Pulmonary artery endothelial cell (primary cell): ENCODE measurements around the gene DUSP14. TPM values are rescaled to one million over a fixed set of nuclear protein-coding genes. Genes with fewer than 3 reads are reported as not detected.

Source experiments
- DNase-seq: peaks from one replicate; pipeline ENCODE4 v3.0.0-alpha.2; 2011; ENCODE audit warnings: low read depth, low spot score
- total RNA-seq: library from RNA; depleted of rRNA; stranded (reverse); fragments of >200 nt; gene quantifications from 2 replicates; pipeline ENCODE4 v1.2.3, GENCODE V29; 2014

DUSP14 gene
- total RNA-seq, 1 donor from 2014 or later, result 33.2 TPM

DNA sequence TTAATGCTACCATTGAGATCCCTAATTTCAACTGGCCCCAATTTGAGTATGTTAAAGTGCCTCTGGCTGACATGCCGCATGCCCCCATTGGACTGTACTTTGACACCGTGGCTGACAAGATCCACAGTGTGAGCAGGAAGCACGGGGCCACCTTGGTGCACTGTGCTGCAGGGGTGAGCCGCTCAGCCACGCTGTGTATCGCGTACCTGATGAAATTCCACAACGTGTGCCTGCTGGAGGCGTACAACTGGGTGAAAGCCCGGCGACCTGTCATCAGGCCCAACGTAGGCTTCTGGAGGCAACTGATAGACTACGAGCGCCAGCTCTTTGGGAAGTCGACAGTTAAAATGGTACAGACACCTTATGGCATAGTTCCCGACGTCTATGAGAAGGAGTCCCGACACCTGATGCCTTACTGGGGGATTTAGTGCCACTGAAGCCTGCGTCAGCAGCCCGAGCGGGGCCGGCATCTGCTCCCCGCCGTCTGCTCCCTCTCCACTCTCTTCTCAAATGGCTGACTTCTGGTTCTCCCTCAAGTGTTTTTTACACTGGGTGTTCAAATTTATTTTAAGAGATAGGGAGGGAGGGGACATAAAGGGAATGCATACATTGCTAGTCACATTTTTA is 22.9 kb downstream of the DUSP14 start:
- no peak for DNase-seq

DNA sequence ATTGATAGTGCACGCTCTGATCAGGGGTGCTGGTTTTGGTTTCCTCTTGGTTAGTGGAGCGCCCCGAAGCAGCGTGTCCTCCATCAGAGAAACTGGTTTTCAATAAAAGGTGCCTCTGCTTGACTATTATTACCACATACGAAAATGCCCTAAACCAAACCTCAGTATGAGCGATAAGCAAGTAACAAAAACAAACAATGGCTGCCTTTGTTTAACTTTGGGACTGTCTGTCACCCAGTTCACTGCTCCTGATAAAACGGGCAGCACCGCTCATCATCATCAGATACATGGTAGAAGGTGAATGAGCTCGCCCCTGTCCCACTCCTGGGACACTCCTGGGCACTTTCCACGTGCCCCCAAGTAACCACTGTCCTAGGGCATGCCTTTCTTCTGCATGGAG is 24.0 kb downstream of the DUSP14 start:
- no peak for DNase-seq

DNA sequence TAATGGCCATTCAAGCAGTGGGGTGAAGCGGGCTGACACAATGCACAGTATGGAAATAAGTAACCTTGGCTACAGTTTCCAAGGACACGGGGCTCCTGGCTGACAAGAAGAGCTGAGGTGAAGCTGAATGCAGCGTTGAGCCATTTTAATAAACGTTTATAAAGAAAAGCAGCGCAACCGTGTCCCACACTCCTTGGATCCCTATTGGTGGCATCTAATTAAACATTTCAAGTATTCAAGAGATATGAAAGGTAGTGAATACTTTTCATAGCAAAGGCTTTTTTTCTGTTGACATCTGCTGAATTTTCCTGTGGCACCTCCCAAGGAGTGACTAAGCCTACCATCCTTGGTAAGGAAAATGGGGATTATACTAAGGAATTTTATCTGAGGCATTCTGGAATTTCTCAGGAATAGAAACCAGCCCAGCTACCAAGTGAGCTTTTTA is 26.5 kb downstream of the DUSP14 start:
- DNase-seq, result no peak

DNA sequence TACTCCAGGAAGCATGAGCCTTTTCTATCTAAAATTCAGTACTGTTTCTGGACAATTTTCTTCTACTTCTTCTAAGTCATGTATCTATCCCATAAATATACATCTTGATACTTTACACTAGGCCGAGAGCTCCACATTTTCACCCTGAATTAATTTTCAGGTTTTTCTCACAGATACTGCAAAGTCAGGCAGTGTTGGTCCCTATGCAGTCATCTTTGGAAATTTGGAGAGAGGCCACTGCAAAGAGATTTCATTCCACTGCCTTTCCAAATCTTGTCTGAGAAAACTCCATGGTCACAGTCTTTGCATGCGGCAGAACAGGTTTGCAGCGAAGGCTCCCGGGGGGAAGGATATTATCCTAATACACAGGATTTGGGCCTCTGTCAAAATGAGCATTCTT is 28.2 kb downstream of the DUSP14 start:
- DNase-seq, result no peak

DNA sequence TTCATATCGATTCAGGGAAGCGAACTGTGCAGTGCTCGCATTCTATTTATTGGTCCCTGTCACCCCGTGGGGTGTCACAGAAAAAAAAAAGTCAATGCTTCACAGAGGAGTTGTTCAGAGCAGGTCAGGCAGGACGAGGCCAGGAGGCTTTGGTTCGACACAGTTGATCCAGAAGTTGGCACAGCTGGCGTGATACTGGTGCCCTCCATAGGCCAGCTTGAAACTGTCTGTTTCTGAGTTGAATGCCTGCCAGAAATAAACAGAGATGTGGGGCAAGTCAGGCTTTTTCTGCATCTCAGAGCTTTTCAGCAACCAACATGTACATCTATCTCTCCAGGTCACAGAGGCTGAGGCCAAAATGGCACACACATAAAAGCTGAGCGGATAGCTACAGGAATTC is 29.1 kb downstream of the DUSP14 start:
- no peak for DNase-seq

DNA sequence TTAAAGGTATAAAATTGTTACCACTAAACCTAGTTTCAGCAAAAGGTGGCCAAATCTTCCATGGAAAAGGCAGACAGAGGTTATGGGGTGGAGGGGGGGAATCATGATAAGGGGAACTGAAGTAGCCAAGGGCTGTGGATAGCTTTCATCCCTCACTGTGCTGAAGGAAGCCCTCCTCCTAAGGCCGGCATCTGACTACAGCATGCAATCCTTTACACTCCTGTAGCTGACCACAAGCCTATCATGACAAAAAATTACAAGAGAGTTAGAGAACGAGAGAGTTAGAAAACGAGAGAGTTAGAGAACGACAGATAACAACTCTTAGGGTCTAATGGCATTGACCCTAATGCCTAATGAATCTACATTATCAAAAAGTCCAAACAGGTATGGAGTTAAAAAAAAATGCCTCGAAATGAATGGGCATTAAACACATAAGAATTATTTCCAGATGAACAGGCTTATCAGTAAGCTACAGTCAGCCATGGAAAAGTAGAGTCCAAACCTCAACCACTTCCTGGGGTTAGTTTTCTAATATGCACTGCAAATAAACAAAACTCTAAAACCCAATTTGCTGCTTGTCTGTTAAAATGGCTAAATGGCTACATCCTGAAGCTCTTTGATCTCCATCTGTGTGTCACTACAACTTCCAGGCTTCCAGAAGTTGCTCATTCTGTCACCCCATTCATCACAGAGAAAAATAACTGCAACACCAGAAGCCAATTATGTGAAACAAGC is 29.7 kb downstream of the DUSP14 start:
- no peak for DNase-seq

DNA sequence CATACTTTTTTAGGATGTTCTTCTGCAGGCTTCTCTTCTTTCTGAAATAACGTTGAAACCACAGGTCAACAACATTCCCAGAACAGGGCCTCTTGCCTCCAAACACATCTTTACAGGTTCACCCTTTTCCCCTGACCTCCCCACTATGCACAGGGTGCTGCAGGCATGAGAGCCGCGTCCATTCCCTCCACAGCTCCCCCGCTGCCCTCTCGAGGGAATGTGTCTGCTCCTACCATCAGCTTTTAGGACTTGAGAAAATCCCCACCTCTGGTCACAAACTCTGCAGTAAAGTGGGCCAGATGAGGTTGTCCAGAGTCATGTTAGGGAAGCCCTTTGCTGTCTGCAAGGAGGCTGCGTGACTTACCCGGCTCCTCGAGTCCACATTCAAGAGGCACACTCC is 30.5 kb downstream of the DUSP14 start:
- DNase-seq, result no peak

DNA sequence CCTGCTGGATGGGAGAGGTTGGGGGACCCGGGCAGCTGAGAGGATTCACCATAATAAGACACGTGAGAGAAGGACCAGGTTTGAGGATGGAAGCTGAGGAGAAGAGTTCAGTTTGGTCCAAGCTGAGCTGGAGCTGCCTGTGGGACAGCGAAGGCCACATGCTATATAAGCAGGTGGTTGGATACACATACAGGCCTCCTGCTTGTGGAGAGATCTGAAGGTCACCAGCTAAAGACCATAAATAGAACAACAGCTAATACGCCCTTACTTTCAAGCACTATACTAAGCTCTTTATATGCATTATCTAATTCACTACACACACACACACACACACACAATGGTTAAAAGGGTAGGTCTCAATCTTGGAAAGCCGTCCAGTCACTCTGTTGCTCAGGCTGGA is 32.1 kb downstream of the DUSP14 start:
- no peak for DNase-seq

DNA sequence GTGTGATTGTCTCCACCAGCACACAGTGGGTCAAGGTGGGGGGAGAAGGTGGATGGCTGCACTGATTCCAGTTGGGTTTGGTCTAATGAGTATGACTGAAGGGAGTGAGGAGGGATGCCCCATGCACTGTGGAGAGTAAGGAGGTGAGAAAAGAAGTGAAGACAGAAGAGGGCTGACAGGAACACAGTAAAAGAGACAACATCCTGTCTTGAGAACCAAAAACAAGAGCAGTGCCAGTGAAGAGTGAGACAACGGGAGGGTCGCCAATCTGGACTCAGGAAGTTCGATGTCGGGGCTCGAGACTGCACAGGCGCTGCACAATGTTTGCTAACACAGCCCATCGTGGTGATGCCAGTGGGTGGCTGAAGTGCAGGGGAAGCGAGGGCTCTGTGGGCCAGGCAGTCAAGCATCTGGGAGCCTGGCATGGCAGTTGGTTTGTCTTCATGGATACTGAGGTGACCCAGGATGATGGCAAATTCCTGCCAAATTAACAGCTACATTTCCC is 34.1 kb downstream of the DUSP14 start:
- DNase-seq, result no peak

DNA sequence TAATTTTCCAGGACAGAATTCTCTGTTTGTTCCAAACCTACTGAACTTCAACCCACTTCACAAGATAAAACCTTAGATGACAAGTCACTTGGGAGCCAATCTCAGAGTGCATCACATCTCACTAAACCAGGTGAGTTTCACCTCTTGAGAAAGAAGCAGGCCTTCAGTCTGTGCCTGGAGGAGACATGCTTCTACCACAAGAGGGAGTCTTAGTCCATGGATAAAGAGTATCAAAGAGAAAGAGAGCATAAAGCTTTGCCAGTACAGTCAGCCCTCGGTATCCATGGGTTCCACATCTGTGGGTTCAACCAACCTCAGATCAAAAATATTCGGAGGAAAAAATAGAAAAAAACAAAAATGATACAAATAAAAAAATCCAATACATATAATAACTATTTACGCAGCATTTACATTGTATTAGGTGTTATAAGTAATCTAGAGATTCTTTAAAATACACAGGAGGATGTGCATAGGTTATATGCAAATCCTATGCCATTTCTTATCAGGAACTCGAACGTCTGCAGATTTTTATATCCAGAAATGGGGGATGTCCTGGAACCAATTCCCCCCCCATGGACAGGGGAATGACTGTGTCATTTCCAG is 37.7 kb downstream of the DUSP14 start:
- DNase-seq, result peak; percentile 11

DNA sequence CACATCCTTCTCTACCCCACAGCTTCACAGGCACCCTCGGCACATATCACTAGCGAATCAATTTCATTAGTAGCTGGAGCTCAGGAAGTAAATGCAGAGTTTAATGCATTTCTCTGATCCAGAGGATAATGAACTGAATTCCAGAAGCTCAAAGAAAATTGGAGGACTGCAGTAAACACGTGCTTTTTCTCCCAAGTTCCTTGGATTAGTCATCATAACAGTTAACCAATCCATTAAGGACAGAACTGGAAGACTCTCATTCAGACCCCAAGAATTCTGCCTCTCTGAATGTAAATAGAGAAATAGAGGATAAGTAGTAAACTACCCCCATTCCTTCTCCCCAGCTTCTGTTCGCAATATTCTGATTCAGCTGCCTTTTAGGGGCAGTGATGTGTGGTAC is 40.7 kb downstream of the DUSP14 start:
- DNase-seq, result no peak

DNA sequence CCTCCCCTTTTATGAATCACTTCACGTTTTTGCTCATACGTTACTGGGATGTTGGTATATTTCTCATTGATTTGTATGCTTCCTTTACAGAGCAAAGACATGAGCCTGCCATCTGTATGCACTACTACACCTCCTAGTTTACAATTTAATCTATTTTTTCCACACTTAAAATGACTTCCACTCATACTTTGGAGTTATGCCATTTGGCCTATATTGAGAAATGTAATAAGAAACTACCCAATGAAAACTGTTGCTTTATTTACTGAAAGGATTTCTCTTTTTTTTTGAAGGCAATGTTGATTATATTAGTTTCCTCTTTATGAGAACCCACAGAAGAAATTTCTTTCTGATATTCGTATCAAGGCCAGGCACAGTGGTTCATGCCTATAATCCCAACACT is 43.1 kb downstream of the DUSP14 start:
- no peak for DNase-seq

DNA sequence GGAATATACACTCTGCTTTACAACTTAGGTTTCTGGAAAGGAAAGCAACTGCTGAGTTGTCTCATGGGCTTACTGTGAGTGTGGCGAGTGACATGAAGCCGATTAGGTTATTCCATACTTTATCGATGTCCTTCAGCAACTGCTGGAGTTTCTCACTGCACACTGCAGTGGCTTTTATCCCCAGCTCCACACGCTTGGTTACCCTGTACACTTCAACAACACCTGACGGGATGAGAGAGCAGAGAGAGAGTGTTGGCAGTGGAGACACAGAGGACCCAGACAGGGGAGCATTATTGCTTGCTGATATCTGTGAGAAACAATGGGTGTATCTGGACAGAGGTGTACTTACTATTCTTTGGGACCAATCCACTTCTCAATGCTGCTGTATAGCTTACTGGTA is 46.2 kb downstream of the DUSP14 start:
- DNase-seq, result no peak

DNA sequence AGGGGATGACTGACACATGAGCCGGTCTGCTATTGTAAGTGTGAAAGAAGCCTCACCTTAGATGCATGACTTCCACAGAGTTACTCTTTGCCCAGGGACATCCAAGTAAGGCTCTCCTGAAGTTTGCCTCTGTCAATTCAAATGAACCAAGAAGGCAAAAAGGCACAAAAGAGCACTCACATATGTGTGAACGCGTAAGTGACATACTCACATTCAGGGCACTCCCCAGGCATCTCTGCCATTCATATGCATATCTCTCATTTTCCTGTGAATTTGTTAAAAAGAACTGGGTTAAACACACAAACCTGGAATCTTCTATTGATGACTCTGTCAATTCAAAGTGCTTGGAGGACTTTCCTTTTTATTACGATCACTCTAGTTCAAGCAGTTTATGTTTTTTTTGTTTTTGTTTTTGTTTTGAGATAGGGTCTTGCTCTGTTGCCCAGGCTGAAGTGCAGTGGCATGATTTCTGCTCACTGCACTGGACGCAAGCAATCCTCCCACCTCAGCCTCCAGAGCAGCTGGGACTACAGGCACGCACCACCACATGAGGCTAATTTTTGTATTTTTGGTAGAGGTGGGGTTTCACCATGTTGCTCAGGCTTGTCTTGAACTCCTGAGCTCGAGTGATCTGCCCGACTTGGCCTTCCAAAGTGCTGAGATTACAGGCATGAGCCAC is 49.4 kb downstream of the DUSP14 start:
- DNase-seq, result no peak

DNA sequence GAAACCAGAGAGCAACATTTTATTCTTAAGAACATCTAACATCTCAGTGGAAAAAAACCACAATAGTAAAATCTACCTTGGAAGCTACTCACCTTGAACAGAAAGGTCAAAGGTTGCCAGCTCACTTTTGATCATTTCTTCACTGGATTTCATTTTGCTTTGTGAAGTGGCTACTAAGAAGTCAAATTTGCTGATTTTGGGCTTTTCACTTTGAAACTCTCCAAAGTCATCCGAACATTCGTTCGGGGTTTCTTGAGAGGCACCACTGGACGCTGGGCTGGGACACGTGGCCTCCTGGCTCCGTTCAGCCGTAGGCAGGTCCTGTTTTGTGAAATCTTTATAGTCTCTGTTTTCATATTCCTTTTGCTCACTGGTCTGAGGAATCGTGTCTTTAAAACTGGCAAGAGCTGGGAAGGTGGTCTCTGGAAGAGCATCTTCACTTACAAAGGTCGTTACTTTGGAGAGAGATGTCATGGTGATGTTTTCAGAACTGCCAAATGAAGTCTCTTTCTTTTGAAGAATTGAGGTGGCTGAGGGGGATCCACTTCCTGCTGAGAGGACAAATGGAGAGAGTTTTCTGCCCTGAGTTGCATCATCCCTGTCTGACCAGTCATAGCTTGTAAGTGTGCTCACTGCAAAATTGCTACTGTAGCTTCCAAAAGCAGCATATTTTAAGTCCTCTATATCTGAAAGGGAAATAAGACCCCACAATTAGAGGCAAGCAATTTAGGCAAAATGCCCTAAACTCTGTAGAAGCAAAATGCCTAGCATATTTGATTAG is 52.4 kb downstream of the DUSP14 start:
- DNase-seq, result no peak

DNA sequence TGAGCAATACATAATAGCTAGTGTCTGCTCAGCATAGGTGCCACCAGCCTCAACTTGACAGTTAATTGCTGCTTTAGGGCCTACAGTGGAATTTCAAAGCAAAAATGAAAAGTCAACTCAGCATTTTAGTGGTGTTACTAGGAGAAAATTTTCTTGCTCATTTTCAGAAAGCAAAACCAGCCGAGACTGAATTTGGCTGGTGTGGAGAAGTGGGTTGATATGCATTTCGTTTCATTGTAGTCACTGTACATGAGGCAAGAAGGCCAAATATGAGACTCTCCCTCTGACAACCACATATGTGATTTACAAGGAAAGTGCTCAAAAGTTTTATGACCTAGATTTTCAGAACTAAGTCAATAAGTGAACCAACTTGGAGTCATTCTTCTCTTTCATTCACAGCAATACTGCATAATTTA is 54.0 kb downstream of the DUSP14 start:
- DNase-seq, result no peak

DNA sequence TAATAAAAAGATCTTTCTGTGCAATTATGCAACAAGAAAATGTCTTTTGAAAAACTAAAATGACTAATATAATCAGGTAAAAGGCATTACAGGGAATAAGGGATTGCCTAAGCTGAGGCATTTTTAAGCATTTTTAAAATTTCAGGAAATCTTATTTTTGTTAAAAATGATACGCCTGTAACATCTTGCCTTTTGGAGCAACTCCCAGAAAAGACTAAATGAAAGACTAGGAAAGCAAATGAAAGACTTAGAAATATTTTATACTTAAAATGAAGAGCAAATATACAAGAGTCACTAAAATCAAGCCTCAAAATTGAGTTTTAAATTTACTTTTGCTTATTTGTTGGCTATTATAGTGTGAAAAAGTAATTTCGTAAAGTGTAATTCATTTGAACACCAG is 55.8 kb downstream of the DUSP14 start:
- no peak for DNase-seq

DNA sequence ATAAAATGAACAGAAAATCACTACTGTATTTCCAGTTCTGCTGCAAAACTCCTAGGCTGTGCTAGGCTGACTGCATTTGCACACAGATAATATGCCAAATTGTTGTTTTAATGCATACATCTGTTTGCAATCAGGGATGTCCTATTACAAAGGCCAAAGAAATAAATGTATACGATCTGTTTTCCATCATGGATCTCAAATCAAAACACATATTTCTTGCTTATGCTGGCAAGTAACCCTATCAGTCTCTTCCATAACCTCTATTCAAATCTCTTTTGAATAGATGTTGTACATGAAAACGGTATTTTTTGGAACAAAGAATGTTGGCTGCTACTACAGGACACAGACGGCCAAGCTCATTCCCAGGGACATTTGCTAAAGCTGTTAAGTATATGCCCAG is 56.6 kb downstream of the DUSP14 start:
- DNase-seq, result no peak

DNA sequence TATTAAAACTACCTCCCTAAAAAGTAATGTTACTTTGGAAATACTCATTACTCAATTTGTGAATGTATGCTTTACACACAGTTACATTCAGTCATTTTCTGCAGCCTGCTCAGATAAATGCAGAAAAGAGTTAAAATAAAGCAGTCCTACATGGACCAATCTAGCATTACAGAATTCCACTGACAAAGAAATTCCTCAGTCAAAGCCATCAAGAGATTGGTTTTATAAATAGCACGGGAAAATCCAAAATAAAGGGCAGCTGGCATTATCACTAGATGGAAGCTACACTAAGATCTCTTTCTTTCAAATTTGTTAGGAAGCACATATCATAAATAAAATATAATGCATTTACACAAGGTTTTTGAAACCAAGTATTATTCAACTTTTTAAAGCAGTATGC is 58.3 kb downstream of the DUSP14 start:
- DNase-seq, result no peak

DNA sequence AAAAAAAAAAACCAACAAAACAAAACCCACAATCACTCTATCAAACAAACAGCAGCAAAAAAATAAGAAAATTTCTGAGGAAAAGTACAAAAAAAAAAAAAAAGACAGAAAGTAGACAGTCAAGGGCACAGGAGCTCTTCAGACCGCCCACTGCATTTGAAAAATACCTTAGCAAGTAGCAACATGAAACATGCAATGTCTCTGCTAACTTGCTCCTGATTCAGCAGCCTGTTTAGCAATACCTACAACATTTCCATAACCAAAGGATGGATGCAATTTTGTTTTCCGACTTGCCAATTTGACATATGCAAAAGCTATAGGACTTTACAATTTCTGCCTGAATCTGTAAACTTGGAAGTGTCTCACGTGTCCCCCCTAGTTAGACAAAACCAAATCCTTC is 62.1 kb downstream of the DUSP14 start:
- no peak for DNase-seq

DNA sequence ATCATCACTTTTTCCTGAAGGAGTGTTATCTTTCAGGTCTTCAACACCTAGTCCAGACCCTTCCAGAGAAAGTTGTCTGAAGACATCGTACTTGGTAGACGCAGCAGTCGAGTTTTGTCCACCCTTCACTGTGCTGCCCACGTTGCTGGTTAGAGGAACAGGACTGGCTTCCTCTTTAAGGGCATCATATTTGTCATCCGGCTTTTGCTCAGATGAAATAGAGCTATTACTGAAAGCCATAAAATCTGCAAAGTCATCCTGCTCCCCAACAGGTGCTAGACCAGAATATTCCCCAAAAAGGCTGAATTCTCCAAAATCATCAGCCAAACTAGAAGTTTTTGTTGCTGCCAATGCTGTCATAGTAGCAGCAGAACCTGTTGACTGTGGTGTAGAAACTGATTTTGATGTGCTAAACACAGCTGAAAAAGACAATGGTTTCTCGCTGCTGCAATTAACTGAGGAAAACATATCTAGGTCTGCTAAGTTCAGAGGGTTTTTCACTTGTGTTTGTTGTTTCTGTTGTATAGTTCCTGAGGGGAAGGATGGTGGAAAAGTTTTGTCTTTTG is 63.8 kb downstream of the DUSP14 start:
- DNase-seq, result no peak
